ENCODE measurements around the gene TFF1.

Gene TFF1

GRCh38 chr21:42396799-42397745 lies 30.7 kb upstream of the TFF1 start:
- no peak overlapping the region for H3K4me2 ChIP-seq (ENCODE audit: low read length)
- no peak overlapping the region for H3K4me3 ChIP-seq (ENCODE audit: low read depth, low read length)
- TF ChIP-seq CTCF (IDR thresholded peaks at IDR 0.05): no peak
- no peaks in the 10 kb centered on the region for H3K36me3 ChIP-seq (ENCODE audit: control insufficient read depth, insufficient read depth, low read length)
- no peak overlapping the region for H3K9ac ChIP-seq
- H2AFZ ChIP-seq: no peak overlapping the region
- no peak overlapping the region for H3K27ac ChIP-seq
- H3K9me3 ChIP-seq (ENCODE audit: control insufficient read depth, low read length): no peaks in the 10 kb centered on the region
- H3K27me3 ChIP-seq (ENCODE audit: control insufficient read depth, insufficient read depth, low read length): no peaks in the 10 kb centered on the region
- H3K4me1 ChIP-seq: no peaks in the 10 kb centered on the region
- H3K79me2 ChIP-seq: no peaks in the 10 kb centered on the region

GRCh38 chr21:42395905-42396651 lies 29.7 kb upstream of the TFF1 start, which contains the start of gene TMPRSS3:
TMPRSS3 (minus strand) TSS chr21:42396052; CDS start chr21:42395417, 635 bp downstream.
- Histone ChIP-seq H3K79me2 (no peaks in the 10 kb centered on the region), H3K27ac (no peak within 1 kb of the TSS), H3K4me1 (no peaks in the 10 kb centered on the region), H3K4me2 (ENCODE audit: low read length) (peak within 1 kb of the TSS; percentile 48), H3K9me3 (ENCODE audit: control insufficient read depth, low read length) (no peaks in the 10 kb centered on the region), H3K27me3 (ENCODE audit: control insufficient read depth, insufficient read depth, low read length) (no peaks in the 10 kb centered on the region), H3K4me3 (ENCODE audit: low read depth, low read length) (no peak within 1 kb of the TSS), H2AFZ (no peak within 1 kb of the TSS), H3K36me3 (ENCODE audit: control insufficient read depth, insufficient read depth, low read length) (no peaks in the 10 kb centered on the region), H3K9ac (no peak within 1 kb of the TSS)
- no peak for TF ChIP-seq CTCF (IDR thresholded peaks at IDR 0.05)

GRCh38 chr21:42395302-42395701 lies 29.0 kb upstream of the TFF1 start:
- H3K4me3 ChIP-seq (ENCODE audit: low read depth, low read length): no peak overlapping the region
- TF ChIP-seq CTCF (IDR thresholded peaks at IDR 0.05): no peak
- H2AFZ ChIP-seq: no peak overlapping the region
- no peaks in the 10 kb centered on the region for H3K36me3 ChIP-seq (ENCODE audit: control insufficient read depth, insufficient read depth, low read length)
- H3K9ac ChIP-seq: no peak overlapping the region
- no peaks in the 10 kb centered on the region for H3K4me1 ChIP-seq
- no peaks in the 10 kb centered on the region for H3K27me3 ChIP-seq (ENCODE audit: control insufficient read depth, insufficient read depth, low read length)
- H3K9me3 ChIP-seq (ENCODE audit: control insufficient read depth, low read length): no peaks in the 10 kb centered on the region
- no peak overlapping the region for H3K4me2 ChIP-seq (ENCODE audit: low read length)
- no peak overlapping the region for H3K27ac ChIP-seq
- no peaks in the 10 kb centered on the region for H3K79me2 ChIP-seq

GRCh38 chr21:42393443-42393950 lies 27.2 kb upstream of the TFF1 start:
- Histone ChIP-seq H3K9me3 (ENCODE audit: control insufficient read depth, low read length) (no peaks in the 10 kb centered on the region), H3K4me2 (ENCODE audit: low read length) (no peak overlapping the region), H3K36me3 (ENCODE audit: control insufficient read depth, insufficient read depth, low read length) (no peaks in the 10 kb centered on the region), H3K4me3 (ENCODE audit: low read depth, low read length) (no peak overlapping the region), H3K27ac (no peak overlapping the region), H3K9ac (no peak overlapping the region), H3K4me1 (peaks cover 5% of the 10 kb centered on the region), H3K27me3 (ENCODE audit: control insufficient read depth, insufficient read depth, low read length) (no peaks in the 10 kb centered on the region), H3K79me2 (no peaks in the 10 kb centered on the region), H2AFZ (no peak overlapping the region)
- TF ChIP-seq CTCF (IDR thresholded peaks at IDR 0.05): no peak

Measured in parathyroid adenoma (tissue), 2 donors.